GM18873 (cell line): ENCODE results near the gene SGSM1.

Experiments used
- ATAC-seq: cut with Tn5 transposase; IDR thresholded peaks from one replicate; pipeline ENCODE4 v1.9.1; 2021; ENCODE audit warnings: mild to moderate bottlenecking, moderate library complexity, moderate number of reproducible peaks; ENCODE audit not compliant: unreplicated experiment, low FRiP score

Gene SGSM1

DNA sequence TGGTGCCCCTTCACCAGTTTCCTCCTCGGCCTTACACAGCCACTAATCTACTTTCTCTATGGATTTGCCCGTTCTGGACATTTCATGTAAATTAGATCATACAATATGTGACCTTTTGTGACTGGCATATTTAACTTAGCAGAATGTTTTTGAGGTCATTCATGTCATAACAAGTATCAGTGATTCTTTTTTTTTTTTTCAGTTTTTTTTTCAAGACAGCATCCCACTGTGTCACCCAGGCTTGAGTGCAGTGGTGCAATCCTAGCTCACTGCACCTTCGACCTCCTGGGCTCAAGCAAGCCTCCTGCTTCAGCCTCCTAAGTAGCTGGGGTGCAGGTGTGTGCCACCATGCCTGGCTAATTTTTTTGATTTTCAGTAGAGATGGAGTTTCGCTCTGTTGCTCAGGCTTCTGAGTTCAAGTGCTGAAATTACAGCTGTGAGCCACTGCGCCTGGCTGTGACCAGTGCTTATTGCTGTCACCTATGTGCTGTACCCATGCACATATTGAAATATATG is 169.2 kb downstream of the SGSM1 start:
- ATAC-seq = no peak

DNA sequence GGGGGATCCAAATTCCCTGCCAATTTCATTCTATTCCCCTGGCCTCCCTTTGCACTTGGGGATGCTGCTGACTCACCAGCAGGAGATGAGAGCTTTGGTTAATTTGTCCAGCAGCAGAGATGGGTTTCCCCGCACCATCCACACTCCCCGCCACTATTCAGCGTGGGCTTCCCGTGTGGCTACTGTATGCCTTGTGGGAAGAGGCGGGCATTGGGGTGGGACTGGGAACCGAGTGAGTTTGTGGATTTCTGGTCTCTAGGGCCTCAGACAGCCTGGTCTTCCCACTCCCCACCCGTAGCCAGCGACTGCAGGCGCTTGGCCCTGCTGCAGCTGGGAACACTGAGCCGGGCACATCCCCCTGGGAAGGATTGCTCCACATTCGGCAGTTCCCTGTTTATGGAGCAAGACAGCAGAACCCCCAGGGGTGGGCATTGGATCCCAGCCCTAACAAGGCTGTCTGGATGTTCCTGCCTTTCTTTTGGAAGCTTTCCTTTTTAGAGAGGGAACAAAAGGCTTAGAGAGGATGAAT is 169.9 kb downstream of the SGSM1 start:
- no peak for ATAC-seq

DNA sequence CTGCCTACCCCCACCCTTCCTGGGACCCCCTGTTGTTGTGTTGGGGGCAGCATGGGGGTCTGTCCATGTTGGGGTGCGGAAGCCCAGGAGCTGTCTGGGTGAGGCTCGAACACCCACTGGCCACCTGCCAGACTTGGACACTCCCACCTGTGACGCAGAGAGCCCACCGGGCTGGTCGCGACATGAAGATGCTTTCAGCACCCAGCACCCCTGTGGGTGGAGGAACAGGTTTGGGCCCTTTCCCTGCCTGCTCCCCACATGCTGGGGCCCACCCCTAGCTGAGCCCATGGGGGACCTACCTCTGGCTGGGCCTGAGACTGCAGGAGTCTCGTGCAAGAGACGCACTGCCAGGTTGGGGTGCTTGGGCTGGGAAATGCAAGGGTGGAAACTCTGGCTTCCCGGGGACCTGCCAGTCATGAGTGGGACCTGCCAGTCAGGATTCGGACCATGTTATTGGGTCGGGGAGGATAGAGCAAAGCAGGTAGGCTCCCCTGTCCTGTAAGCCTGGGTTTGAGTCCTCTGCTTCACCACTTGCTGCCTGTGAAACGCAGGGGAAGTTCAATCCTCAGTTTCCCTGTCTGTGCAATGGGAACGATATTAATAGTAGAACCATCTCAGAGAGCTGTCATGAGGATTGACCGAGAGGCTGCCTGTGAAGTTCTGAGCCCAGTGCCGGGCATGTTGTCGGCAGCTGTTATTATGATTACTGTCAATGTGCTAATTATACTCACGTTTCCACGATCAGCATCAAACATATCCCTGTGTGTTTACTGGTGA is 170.6 kb downstream of the SGSM1 start:
- ATAC-seq = no peak
